Measurements from ENCODE around the gene MYH7B.

Gene MYH7B

GRCh38 chr20:34974246-34974645, 18.6 kb downstream of the MYH7B start:
- no peak for DNase-seq (ENCODE audit: low read depth in 2 of 3, low spot score in 2 of 3)

GRCh38 chr20:34976286-34976685, 20.6 kb downstream of the MYH7B start:
- no peak for DNase-seq (ENCODE audit: low read depth in 2 of 3, low spot score in 2 of 3)

- no peak for DNase-seq (ENCODE audit: low read depth in 2 of 3, low spot score in 2 of 3)
These were observed 21.9 kb downstream of the MYH7B start for GRCh38 chr20:34977365-34978091.

- no peak for DNase-seq (ENCODE audit: low read depth in 2 of 3, low spot score in 2 of 3)
These were observed 22.6 kb downstream of the MYH7B start for GRCh38 chr20:34978092-34978744.

DNA sequence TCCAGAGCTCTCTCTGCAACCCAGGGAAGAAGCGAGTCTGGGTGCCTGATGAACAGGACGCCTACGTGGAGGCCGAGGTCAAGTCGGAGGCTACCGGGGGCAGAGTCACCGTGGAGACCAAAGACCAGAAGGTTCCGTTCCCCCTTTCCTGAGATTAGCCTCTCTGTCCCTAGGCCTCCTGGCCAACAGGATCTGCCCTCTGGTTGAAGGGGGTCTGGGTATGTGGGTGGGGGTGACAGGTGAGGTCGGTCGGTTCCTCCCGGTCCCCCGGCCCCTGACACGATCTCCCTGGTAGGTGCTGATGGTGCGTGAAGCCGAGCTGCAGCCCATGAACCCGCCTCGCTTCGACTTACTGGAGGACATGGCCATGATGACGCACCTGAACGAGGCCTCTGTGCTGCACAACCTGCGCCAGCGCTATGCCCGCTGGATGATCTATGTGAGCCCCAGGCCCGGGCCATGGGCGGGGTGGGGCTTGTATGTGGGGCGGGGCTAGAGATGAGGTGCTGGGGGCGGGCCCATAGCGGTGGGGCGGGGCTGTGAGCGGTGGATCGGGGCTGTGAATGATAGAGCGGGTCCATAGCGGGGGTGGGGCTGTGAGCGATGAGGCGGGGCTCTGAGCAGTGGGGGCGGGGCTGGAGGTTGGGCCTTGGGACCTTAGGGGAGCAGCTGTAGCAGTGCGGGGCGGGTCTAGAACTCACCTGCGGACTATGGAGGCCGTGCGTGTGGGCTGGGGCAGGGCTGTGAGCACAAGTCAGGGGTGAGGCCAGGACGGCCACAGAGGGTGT, 23.9 kb downstream of the MYH7B start:
- DNase-seq (ENCODE audit: low read depth in 2 of 3, low spot score in 2 of 3): no peak

DNA sequence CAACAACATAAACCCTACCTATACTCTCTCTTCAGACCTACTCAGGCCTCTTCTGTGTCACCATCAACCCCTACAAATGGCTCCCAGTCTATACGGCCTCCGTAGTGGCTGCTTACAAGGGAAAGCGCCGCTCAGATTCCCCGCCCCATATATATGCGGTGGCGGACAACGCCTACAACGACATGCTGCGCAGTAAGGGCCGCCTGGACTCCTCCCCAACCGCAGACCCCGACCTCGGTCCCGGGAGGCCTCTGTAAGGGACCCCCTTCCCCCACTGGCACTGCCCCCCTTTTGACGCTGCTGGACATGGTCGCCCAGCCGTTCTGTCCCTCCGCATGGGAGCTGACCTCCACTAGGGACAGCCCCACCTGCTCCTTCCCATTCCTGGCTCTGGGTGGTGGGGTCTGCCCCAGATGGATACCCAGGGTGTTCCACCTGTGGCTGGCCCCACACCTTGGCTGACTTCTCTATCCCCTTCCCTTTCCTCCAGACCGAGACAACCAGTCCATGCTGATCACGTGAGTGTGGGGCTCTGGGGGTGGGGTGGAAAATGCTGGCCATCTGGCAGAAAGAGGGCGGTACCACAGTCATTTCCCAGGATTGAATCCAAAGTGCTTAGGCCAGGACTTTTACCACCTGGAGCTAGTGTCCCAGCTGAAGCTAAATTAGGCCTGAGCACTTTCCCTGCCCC, 25.0 kb downstream of the MYH7B start:
- DNase-seq (ENCODE audit: low read depth in 2 of 3, low spot score in 2 of 3): no peak

GRCh38 chr20:34982270-34983088, 26.8 kb downstream of the MYH7B start:
- DNase-seq (ENCODE audit: low read depth in 2 of 3, low spot score in 2 of 3): no peak

DNA sequence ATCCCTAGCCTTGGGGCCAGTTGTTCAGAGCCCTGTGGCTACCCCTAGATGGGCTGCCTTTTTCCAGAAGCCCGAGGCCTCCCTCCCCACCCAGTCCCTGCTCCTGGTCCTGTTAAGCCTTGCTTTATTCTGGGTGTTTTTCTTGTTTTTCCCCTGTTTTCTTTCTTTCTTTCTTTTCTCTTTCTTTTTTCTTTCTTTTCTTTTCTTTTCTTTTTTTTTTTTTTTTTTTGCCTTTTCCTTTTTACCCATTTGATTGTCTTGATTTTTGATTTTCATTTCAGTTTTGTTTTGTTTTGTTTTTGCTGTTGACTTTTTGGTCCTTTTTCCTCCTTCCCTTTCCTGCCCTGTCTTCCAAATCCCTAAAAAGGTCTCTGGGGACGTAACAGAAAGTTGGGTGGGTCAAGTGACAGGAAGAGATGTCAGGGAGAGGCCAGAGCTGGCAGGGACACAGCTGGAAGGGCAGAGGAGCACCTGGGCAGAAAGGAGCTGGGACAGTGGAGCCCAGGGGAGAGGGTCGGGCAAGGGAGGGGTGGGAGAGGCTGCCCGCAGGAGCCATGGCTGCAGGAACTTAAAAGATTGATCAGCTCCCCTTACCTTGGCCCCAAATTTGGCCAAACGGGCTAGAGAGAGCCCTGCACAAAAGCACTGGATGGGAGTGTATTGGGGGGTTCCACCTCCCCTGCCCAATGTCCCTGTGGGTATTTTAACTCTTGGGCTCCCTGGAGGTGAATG, 27.6 kb downstream of the MYH7B start:
- DNase-seq (ENCODE audit: low read depth in 2 of 3, low spot score in 2 of 3): no peak

- DNase-seq (ENCODE audit: low read depth in 2 of 3, low spot score in 2 of 3): no peak
These were observed 28.5 kb downstream of the MYH7B start for GRCh38 chr20:34983995-34984735.

GRCh38 chr20:34984756-34985261, 29.1 kb downstream of the MYH7B start:
- DNase-seq (ENCODE audit: low read depth in 2 of 3, low spot score in 2 of 3): no peak

GRCh38 chr20:34985461-34986310, 30.0 kb downstream of the MYH7B start:
- DNase-seq (ENCODE audit: low read depth in 2 of 3, low spot score in 2 of 3): no peak

DNA sequence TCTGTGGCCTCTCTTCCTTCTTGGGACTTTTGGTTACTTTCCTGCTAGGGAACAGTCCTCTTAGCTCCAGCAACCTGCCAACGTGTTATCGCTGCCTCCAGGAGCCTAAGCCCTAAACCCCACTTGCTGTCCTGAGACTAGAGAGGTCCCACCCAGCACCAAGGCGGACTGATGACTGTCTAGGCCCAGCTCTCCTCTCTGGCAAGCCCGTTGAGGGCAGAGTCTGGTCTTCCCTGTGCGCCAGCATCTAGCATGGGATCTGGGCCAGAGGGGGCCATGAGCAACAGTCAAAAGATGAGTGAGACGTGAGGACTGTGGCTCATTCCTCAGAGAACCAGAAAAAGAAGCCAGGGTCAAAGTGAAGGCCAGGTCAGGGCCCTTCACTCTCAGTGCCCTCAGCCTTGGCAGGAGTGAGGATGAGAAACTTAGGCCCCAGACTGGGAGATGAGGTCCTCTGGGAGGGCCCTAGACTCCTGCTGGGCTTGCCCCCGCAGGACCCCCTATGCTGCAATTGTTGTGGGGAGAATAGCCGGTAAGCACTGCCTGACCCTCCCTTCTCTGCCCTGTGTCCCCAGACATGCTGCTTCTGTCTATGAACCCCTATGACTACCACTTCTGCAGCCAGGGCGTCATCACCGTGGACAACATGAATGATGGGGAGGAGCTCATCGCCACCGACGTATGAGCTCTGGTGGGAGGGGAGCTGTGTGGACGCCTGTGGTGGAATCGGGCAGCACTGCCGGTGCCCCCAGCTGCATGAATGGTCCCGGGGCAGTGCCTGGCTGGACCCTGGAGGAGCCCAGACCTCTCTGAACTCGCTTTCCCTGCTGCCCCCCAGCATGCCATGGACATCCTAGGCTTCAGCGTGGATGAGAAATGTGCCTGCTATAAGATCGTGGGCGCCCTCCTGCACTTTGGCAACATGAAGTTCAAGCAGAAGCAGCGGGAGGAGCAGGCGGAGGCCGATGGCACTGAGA, 30.9 kb downstream of the MYH7B start:
- DNase-seq (ENCODE audit: low read depth in 2 of 3, low spot score in 2 of 3): no peak

- no peak for DNase-seq (ENCODE audit: low read depth in 2 of 3, low spot score in 2 of 3)
These were observed 31.9 kb downstream of the MYH7B start for GRCh38 chr20:34987288-34988190.

GRCh38 chr20:34988191-34988540, 32.5 kb downstream of the MYH7B start:
- no peak for DNase-seq (ENCODE audit: low read depth in 2 of 3, low spot score in 2 of 3)

DNA sequence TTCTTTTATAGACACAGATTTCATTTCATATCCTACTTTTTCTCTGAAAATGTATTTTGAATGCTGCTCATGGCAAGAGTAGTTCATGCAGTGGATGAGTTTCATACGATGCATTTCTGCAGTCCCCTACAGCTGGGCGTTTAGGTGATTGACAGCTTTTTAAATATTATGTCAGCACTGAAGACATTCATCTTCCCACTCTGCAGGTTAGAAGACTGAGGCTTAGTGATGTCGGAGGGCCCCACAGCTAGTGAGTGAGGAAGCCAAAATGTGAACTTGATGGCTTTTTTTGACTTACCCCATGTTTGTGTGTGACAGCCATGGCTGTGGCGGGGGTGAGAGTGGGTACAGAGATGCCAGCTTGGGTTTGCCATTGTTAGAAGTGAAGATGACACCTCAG, 33.5 kb downstream of the MYH7B start:
- no peak for DNase-seq (ENCODE audit: low read depth in 2 of 3, low spot score in 2 of 3)

GRCh38 chr20:34989670-34990069, 34.0 kb downstream of the MYH7B start:
- no peak for DNase-seq (ENCODE audit: low read depth in 2 of 3, low spot score in 2 of 3)
